GM23338 (cell line): Measurements from ENCODE around the gene KAZALD1.

Source experiments
- CREB1 ChIP-seq: fragments of 250-450 bp; sonication (Bioruptor Pico); IDR thresholded peaks from 2 replicates; pipeline ENCODE4 v1.5.0; 2020; ENCODE audit warnings: low read depth, mild to moderate bottlenecking, moderate library complexity
- ETS1 ChIP-seq: IDR thresholded peaks from 2 replicates; pipeline ENCODE4 v1.6.1; 2016; ENCODE audit warnings: antibody characterized with exemption
- EZH2 ChIP-seq: fragments of 200-600 bp; sonication (generic); IDR thresholded peaks from one replicate; pipeline ENCODE4 v1.8.0; 2017; ENCODE audit warnings: antibody characterized with exemption, mild to moderate bottlenecking, low read depth; ENCODE audit not compliant: unreplicated experiment
- EZH2phosphoT487 ChIP-seq: fragments of 200-600 bp; sonication (generic); IDR thresholded peaks from one replicate; pipeline ENCODE4 v1.8.1; 2018; ENCODE audit warnings: antibody characterized with exemption; ENCODE audit not compliant: unreplicated experiment
- NANOG ChIP-seq: IDR thresholded peaks from 2 replicates; pipeline ENCODE4 v1.6.1; 2016; ENCODE audit warnings: antibody characterized with exemption, borderline replicate concordance
- POLR2AphosphoS5 ChIP-seq: IDR thresholded peaks from 2 replicates; pipeline ENCODE4 v1.6.1; 2016; ENCODE audit warnings: antibody characterized with exemption, low read depth
- STAT1 ChIP-seq: IDR thresholded peaks from one replicate; pipeline ENCODE4 v1.6.1; 2016; ENCODE audit warnings: antibody characterized with exemption; ENCODE audit not compliant: unreplicated experiment
- ZNF114 ChIP-seq: fragments of 250-450 bp; sonication (Bioruptor Pico); IDR thresholded peaks from 2 replicates; pipeline ENCODE4 v1.5.0; 2020; ENCODE audit warnings: mild to moderate bottlenecking, moderate library complexity
- ZNF331 ChIP-seq: fragments of 250-450 bp; sonication (Bioruptor Pico); IDR thresholded peaks from 2 replicates; pipeline ENCODE4 v1.5.0; 2020; ENCODE audit warnings: low read depth, mild to moderate bottlenecking, moderate library complexity
- ZNF462 ChIP-seq: fragments of 250-450 bp; sonication (Bioruptor Pico); IDR thresholded peaks from 2 replicates; pipeline ENCODE4 v1.5.0; 2020; ENCODE audit warnings: mild to moderate bottlenecking, moderate library complexity
- TF ChIP-seq, protein P1 (sequence below), 2 experiments: fragments of 200-600 bp in 1 of 2; sonication (generic) in 1 of 2; conservative IDR thresholded peaks; 2 replicates each; pipeline versions ENCODE4 v1.5.1 to v1.6.1; 2016 to 2017; ENCODE audit warnings: antibody characterized with exemption in 2 of 2, low read depth in 2 of 2, mild to moderate bottlenecking in 2 of 2, moderate library complexity in 1 of 2
- TF ChIP-seq, protein P2 (sequence below): IDR thresholded peaks from one replicate; pipeline ENCODE4 v1.6.1; 2018; ENCODE audit warnings: antibody characterized with exemption; ENCODE audit not compliant: unreplicated experiment

- no peak for TF ChIP-seq EZH2
- TF ChIP-seq, protein P1, sequence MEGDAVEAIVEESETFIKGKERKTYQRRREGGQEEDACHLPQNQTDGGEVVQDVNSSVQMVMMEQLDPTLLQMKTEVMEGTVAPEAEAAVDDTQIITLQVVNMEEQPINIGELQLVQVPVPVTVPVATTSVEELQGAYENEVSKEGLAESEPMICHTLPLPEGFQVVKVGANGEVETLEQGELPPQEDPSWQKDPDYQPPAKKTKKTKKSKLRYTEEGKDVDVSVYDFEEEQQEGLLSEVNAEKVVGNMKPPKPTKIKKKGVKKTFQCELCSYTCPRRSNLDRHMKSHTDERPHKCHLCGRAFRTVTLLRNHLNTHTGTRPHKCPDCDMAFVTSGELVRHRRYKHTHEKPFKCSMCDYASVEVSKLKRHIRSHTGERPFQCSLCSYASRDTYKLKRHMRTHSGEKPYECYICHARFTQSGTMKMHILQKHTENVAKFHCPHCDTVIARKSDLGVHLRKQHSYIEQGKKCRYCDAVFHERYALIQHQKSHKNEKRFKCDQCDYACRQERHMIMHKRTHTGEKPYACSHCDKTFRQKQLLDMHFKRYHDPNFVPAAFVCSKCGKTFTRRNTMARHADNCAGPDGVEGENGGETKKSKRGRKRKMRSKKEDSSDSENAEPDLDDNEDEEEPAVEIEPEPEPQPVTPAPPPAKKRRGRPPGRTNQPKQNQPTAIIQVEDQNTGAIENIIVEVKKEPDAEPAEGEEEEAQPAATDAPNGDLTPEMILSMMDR (conservative IDR thresholded peaks at IDR 0.05; ENCODE audit: low read depth in 2 of 2), result no peak
- TF ChIP-seq, protein P2, sequence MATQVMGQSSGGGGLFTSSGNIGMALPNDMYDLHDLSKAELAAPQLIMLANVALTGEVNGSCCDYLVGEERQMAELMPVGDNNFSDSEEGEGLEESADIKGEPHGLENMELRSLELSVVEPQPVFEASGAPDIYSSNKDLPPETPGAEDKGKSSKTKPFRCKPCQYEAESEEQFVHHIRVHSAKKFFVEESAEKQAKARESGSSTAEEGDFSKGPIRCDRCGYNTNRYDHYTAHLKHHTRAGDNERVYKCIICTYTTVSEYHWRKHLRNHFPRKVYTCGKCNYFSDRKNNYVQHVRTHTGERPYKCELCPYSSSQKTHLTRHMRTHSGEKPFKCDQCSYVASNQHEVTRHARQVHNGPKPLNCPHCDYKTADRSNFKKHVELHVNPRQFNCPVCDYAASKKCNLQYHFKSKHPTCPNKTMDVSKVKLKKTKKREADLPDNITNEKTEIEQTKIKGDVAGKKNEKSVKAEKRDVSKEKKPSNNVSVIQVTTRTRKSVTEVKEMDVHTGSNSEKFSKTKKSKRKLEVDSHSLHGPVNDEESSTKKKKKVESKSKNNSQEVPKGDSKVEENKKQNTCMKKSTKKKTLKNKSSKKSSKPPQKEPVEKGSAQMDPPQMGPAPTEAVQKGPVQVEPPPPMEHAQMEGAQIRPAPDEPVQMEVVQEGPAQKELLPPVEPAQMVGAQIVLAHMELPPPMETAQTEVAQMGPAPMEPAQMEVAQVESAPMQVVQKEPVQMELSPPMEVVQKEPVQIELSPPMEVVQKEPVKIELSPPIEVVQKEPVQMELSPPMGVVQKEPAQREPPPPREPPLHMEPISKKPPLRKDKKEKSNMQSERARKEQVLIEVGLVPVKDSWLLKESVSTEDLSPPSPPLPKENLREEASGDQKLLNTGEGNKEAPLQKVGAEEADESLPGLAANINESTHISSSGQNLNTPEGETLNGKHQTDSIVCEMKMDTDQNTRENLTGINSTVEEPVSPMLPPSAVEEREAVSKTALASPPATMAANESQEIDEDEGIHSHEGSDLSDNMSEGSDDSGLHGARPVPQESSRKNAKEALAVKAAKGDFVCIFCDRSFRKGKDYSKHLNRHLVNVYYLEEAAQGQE, result no peak
- TF ChIP-seq POLR2AphosphoS5, result no peak
- TF ChIP-seq EZH2phosphoT487, result no peak
- TF ChIP-seq ZNF114 (CRISPR knock-in tag), result no peak
- no peak for TF ChIP-seq ZNF331 (CRISPR knock-in tag)
- no peak for TF ChIP-seq CREB1 (CRISPR knock-in tag)
- TF ChIP-seq ZNF462 (CRISPR knock-in tag), result no peak
- no peak for TF ChIP-seq ETS1
- no peak for TF ChIP-seq NANOG
- TF ChIP-seq STAT1, result no peak
Observed at GRCh38 chr10:101044117-101044516, 17.7 kb upstream of the KAZALD1 start.
